OCI-LY7 (cell line): Measurements from ENCODE around the gene DOCK4. TPM values are rescaled to one million over a fixed set of nuclear protein-coding genes. Genes with fewer than 3 reads are reported as not detected.

Source experiments
- BruUV-seq: library from RNA; stranded (reverse); fragments of 400-500 nt; replicated peaks from 2 replicates; lab custom pipeline; 2021; lab: Mats Ljungman, UMichigan
- CTCF ChIA-PET: fragments of 300-600 bp; sonication (Branson Sonifier 250); formaldehyde crosslinking; loops from one replicate; lab custom pipeline; 2022; ENCODE audit warnings: antibody characterized with exemption; ENCODE audit not compliant: unreplicated experiment; lab: Charles Lee
- POLR2A ChIA-PET: fragments of 300-600 bp; sonication (Branson Sonifier 250); formaldehyde crosslinking; loops from one replicate; lab custom pipeline; 2022; ENCODE audit warnings: antibody characterized with exemption; lab: Charles Lee
- DNase-seq: peaks from one replicate; pipeline ENCODE4 v3.0.0-alpha.2; 2015; ENCODE audit warnings: low spot score
- H2AFZ ChIP-seq: fragments of 200-600 bp; sonication (generic), shearing (Covaris generic); 2 replicates; pipeline ENCODE4 v1.6.1; 2014; ENCODE audit warnings: mild to moderate bottlenecking, antibody characterized with exemption, low read length, moderate library complexity
- H3K27ac ChIP-seq: fragments of 200-600 bp; sonication (generic); 2 replicates; pipeline ENCODE4 v1.5.1; 2014; ENCODE audit warnings: mixed run types, low read depth, mild to moderate bottlenecking, moderate library complexity, low read length, inconsistent platforms; ENCODE audit not compliant: poor library complexity, severe bottlenecking
- H3K36me3 ChIP-seq: fragments of 200-600 bp; sonication (generic); 2 replicates; pipeline ENCODE4 v1.6.1; 2014; ENCODE audit warnings: mild to moderate bottlenecking, antibody characterized with exemption, low read length, moderate library complexity, mixed read lengths; ENCODE audit not compliant: insufficient read depth
- H3K4me1 ChIP-seq: fragments of 200-600 bp; sonication (generic); 2 replicates; pipeline ENCODE4 v1.5.1; 2014; ENCODE audit warnings: mild to moderate bottlenecking, low read length; ENCODE audit not compliant: insufficient read depth, poor library complexity, severe bottlenecking
- H3K4me2 ChIP-seq: fragments of 200-600 bp; sonication (generic); 2 replicates; pipeline ENCODE4 v1.6.1; 2014; ENCODE audit warnings: mild to moderate bottlenecking, low read length
- H3K4me3 ChIP-seq: fragments of 200-600 bp; sonication (generic); 2 replicates; pipeline ENCODE4 v1.5.1; 2014; ENCODE audit warnings: mild to moderate bottlenecking, low read depth, low read length; ENCODE audit not compliant: poor library complexity, severe bottlenecking
- H3K79me2 ChIP-seq: fragments of 200-600 bp; sonication (generic); 2 replicates; pipeline ENCODE4 v1.6.1; 2016; ENCODE audit warnings: low read depth, mild to moderate bottlenecking, low read length, moderate library complexity, mixed read lengths; ENCODE audit not compliant: insufficient read depth
- H3K9me2 ChIP-seq: fragments of 200-600 bp; sonication (generic); 2 replicates; pipeline ENCODE4 v1.6.1; 2016; ENCODE audit warnings: mild to moderate bottlenecking, low read length, mixed read lengths; ENCODE audit not compliant: insufficient read depth
- H3K9me3 ChIP-seq: fragments of 200-600 bp; sonication (generic); 2 replicates; pipeline ENCODE4 v1.6.1; 2014; ENCODE audit warnings: mild to moderate bottlenecking, mixed run types, low read length, mixed read lengths
- H4K20me1 ChIP-seq: fragments of 200-600 bp; sonication (generic); 2 replicates; pipeline ENCODE4 v1.6.1; 2014; ENCODE audit warnings: mild to moderate bottlenecking, antibody characterized with exemption, low read length, moderate library complexity, mixed read lengths; ENCODE audit not compliant: insufficient read depth
- EZH2phosphoT487 ChIP-seq: fragments of 200-600 bp; sonication (generic); IDR thresholded peaks from 2 replicates; pipeline ENCODE4 v1.6.1; 2018; ENCODE audit warnings: low read depth, borderline replicate concordance, mild to moderate bottlenecking, mixed run types, antibody characterized with exemption, low read length, moderate library complexity, mixed read lengths
- intact Hi-C: fragments of 100-400 bp; cut with micrococcal nuclease; formaldehyde crosslinking; loops from one replicate; pipeline ENCODE4 v1.10.0; 2022; ENCODE audit not compliant: unreplicated experiment
- total RNA-seq, 2 experiments: library from RNA; depleted of rRNA in 1 of 2; stranded (reverse); fragments of >200 nt in 1 of 2; shearing (Covaris generic) in 1 of 2; gene quantifications; 2 replicates each; pipeline ENCODE4 v1.2.3, GENCODE V29; 2014 to 2022
- TF ChIP-seq, protein P1 (sequence below): fragments of 200-600 bp; sonication (generic); conservative IDR thresholded peaks from 2 replicates; pipeline ENCODE4 v1.5.1; 2014; ENCODE audit warnings: mild to moderate bottlenecking, antibody characterized with exemption, low read length, moderate library complexity, mixed read lengths

The DOCK4 gene
- total RNA-seq, 2 experiments from 2014 or later: 0.91 to 4.9 TPM

DNA sequence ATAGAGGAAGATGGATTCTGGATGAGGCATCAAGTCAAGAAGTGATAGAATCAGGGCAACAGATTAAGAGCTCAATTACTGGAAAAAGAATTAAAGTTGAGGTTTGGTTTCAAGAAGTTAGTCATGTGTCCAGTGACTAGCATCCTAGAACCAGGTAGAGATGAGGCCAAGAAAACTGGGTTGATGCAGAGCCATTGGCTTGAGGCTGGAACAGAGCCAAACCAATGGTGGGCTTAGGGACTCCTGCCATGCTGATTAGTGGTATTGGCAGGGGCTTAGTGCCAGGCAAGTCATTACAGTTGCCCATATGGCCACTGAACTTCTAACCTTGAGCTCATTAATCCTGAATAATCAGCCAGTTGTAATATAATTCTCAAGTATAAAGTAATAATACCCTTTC lies 18.8 kb upstream of the DOCK4 start:
- ChIA-PET CTCF (interaction anchor here (1.5 kb wide), 1 partner anchor 10 kb away, joined by 4 read pairs; no protein-coding TSS in a partner anchor), POLR2A (interaction anchor here (0.5 to 1.5 kb wide), 4 partner anchors 10 to 22 kb away, joined by 3 to 6 read pairs (median 3); no protein-coding TSS in a partner anchor)
- DNase-seq: no peak
- Histone ChIP-seq H2AFZ (no peak overlapping the region), H3K4me2 (no peak overlapping the region), H3K27ac (no peak overlapping the region), H3K4me1 (no peaks in the 10 kb centered on the region), H3K9me2 (no peaks in the 10 kb centered on the region), H4K20me1 (0 out of 2 replicates have a peak, but pooled peaks cover 3% of the 10 kb centered on the region), H3K36me3 (no peaks in the 10 kb centered on the region), H3K4me3 (no peak overlapping the region), H3K9me3 (no peaks in the 10 kb centered on the region), H3K79me2 (peaks cover 5% of the 10 kb centered on the region; the same call in 1 of the 2 replicates)
- intact Hi-C loops: no loop called here
- no TSS peak for BruUV-seq
- TF ChIP-seq, protein P1, sequence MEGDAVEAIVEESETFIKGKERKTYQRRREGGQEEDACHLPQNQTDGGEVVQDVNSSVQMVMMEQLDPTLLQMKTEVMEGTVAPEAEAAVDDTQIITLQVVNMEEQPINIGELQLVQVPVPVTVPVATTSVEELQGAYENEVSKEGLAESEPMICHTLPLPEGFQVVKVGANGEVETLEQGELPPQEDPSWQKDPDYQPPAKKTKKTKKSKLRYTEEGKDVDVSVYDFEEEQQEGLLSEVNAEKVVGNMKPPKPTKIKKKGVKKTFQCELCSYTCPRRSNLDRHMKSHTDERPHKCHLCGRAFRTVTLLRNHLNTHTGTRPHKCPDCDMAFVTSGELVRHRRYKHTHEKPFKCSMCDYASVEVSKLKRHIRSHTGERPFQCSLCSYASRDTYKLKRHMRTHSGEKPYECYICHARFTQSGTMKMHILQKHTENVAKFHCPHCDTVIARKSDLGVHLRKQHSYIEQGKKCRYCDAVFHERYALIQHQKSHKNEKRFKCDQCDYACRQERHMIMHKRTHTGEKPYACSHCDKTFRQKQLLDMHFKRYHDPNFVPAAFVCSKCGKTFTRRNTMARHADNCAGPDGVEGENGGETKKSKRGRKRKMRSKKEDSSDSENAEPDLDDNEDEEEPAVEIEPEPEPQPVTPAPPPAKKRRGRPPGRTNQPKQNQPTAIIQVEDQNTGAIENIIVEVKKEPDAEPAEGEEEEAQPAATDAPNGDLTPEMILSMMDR: no peak
- TF ChIP-seq EZH2phosphoT487: no peak

DNA sequence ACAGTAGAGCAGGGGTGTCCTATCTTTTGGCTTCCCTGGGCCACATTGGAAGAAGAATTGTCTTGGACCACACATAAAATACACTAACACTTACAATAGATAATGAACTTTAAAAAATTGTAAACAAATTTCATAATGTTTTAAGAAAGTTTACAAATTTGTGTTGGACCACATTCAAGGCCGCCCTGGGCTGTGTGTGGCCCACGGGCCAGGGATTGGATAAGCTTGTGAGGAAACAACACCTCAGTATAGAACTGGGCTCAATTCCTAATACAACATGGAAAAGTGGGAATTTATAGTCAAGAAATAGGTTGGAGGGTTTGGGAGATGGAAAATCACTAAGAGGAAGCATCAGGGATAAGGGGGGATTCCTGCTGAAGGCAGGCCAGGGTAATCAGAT lies 18.0 kb upstream of the DOCK4 start:
- H3K9me3 ChIP-seq: no peaks in the 10 kb centered on the region
- intact Hi-C loops: no loop called here
- H3K4me3 ChIP-seq: no peak overlapping the region
- CTCF ChIA-PET: interaction anchor here (1.5 kb wide), 1 partner anchor 9 kb away, joined by 4 read pairs; no protein-coding TSS in a partner anchor
- H3K4me2 ChIP-seq: no peak overlapping the region
- H3K79me2 ChIP-seq: peaks cover 5% of the 10 kb centered on the region; the same call in 1 of the 2 replicates
- H3K36me3 ChIP-seq: no peaks in the 10 kb centered on the region
- H3K9me2 ChIP-seq: no peaks in the 10 kb centered on the region
- H3K27ac ChIP-seq: no peak overlapping the region
- BruUV-seq: no TSS peak
- DNase-seq: no peak
- no peaks in the 10 kb centered on the region for H3K4me1 ChIP-seq
- H4K20me1 ChIP-seq: 0 out of 2 replicates have a peak, but pooled peaks cover 3% of the 10 kb centered on the region
- POLR2A ChIA-PET: interaction anchor here (0.5 to 1.5 kb wide), 4 partner anchors 9 to 18 kb away, joined by 3 to 6 read pairs (median 3); no protein-coding TSS in a partner anchor
- no peak overlapping the region for H2AFZ ChIP-seq
- TF ChIP-seq, protein P1: no peak
- no peak for TF ChIP-seq EZH2phosphoT487

DNA sequence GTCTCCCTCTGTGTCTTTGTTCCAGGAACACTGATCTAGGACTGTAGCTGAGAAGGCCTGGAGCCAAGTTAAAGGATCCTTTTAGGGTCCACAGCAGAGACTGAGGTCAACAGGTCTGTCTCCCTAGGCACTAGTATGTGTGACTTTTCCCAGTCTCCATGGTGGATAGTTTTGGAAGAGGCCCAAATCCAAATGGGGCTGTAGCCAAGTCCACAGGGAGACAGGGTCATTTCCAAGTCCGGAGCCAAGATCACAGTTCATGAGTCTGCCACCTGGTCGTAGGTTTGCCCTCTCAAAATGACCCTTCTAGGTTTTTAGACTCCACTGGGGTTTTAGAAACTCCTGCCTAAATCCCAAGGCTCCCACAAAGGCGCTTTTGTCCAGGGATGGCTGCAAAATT lies 17.1 kb upstream of the DOCK4 start:
- Histone ChIP-seq H3K27ac (no peak overlapping the region), H3K4me1 (no peaks in the 10 kb centered on the region), H4K20me1 (0 out of 2 replicates have a peak, but pooled peaks cover 3% of the 10 kb centered on the region), H3K36me3 (no peaks in the 10 kb centered on the region), H3K4me2 (no peak overlapping the region), H3K9me2 (no peaks in the 10 kb centered on the region), H2AFZ (no peak overlapping the region), H3K9me3 (no peaks in the 10 kb centered on the region), H3K4me3 (no peak overlapping the region), H3K79me2 (peaks cover 5% of the 10 kb centered on the region; the same call in 1 of the 2 replicates)
- intact Hi-C loops: no loop called here
- BruUV-seq: no TSS peak
- CTCF ChIA-PET: no interaction called here
- no peak for DNase-seq
- POLR2A ChIA-PET: no interaction called here
- TF ChIP-seq, protein P1: no peak
- TF ChIP-seq EZH2phosphoT487: no peak
